ENCODE measurements around the gene IMPACT.

IMPACT gene

GRCh38 chr18:24426073-24426397 is 435 bp upstream of the IMPACT start:
- DNase-seq = no peak

GRCh38 chr18:24427484-24427883 is 1.0 kb downstream of the IMPACT start:
- peak in 3 of 4 experiments; percentile 19 to 26 (median 24) for DNase-seq

- DNase-seq = no peak
These were observed 2.2 kb downstream of the IMPACT start for GRCh38 chr18:24428709-24429108.

- DNase-seq = no peak
These were observed 2.7 kb downstream of the IMPACT start for GRCh38 chr18:24429188-24429587.

GRCh38 chr18:24432618-24433017 is 6.1 kb downstream of the IMPACT start:
- DNase-seq = peak in 2 of 4 experiments; percentile 8 to 14

GRCh38 chr18:24436939-24437338 is 10.5 kb downstream of the IMPACT start:
- no peak for DNase-seq

GRCh38 chr18:24443870-24444269 is 17.4 kb downstream of the IMPACT start:
- peak; percentile 29 to 68 (median 54) for DNase-seq

GRCh38 chr18:24446453-24446852 is 20.0 kb downstream of the IMPACT start:
- DNase-seq = no peak

- DNase-seq = no peak
These were observed 20.6 kb downstream of the IMPACT start for GRCh38 chr18:24446953-24447538.

- DNase-seq = no peak
These were observed 21.5 kb downstream of the IMPACT start for GRCh38 chr18:24447961-24448360.

GRCh38 chr18:24456549-24456948 is 30.1 kb downstream of the IMPACT start:
- no peak for DNase-seq

- DNase-seq = peak in 2 of 4 experiments; percentile 16 to 29
These were observed 33.3 kb downstream of the IMPACT start for GRCh38 chr18:24459772-24460171.

- DNase-seq = peak in 2 of 4 experiments; percentile 29 to 47
These were observed 33.9 kb downstream of the IMPACT start, which contains the start of gene HRH4 for GRCh38 chr18:24460388-24460787. Gene HRH4, plus strand, starts transcription at chr18:24460637. Its CDS starts 92 bp downstream, at chr18:24460729.

GRCh38 chr18:24461996-24462395 is 35.5 kb downstream of the IMPACT start:
- no peak for DNase-seq

- peak; percentile 26 to 59 (median 56) for DNase-seq
These were observed 36.6 kb downstream of the IMPACT start for GRCh38 chr18:24462838-24463775.

- peak; percentile 45 to 76 (median 66) for DNase-seq
These were observed 39.0 kb downstream of the IMPACT start for GRCh38 chr18:24465486-24465885.

GRCh38 chr18:24466771-24467170 is 40.3 kb downstream of the IMPACT start:
- no peak for DNase-seq

- DNase-seq = no peak
These were observed 43.6 kb downstream of the IMPACT start for GRCh38 chr18:24470022-24470618.

GRCh38 chr18:24470805-24471204 is 44.3 kb downstream of the IMPACT start:
- DNase-seq = no peak

- DNase-seq = no peak
These were observed 46.1 kb downstream of the IMPACT start for GRCh38 chr18:24472591-24472990.

GRCh38 chr18:24474406-24474805 is 47.9 kb downstream of the IMPACT start:
- peak in 2 of 4 experiments; percentile 44 to 50 for DNase-seq

- peak in 1 of 4 experiments; percentile 36 for DNase-seq
These were observed 49.6 kb downstream of the IMPACT start for GRCh38 chr18:24475926-24476589.

GRCh38 chr18:24479371-24479770 is 52.9 kb downstream of the IMPACT start:
- DNase-seq = no peak
